ENCODE data around the gene A2M. TPM values are rescaled to one million over a fixed set of nuclear protein-coding genes. Genes with fewer than 3 reads are reported as not detected.
A peak's percentile ranks its signal among the peaks of the same experiment; 100 is the strongest.

The A2M gene
- total RNA-seq, 1 donor from 2014 or later = 4.2 TPM

GRCh38 chr12:9040484-9041186 is 75.1 kb downstream of the A2M start:
- no peaks in the 10 kb centered on the region for H3K4me1 Mint-ChIP-seq (ENCODE audit: low read depth, unreplicated experiment)
- DNase-seq (ENCODE audit: low read depth) (no peak), FAIRE-seq (no peak)
- H3K36me3 ChIP-seq (ENCODE audit: insufficient read depth, low read length) = no peaks in the 10 kb centered on the region
- no peak overlapping the region for H3K4me3 ChIP-seq (ENCODE audit: insufficient read depth, low read depth, low read length)
- H3K27me3 ChIP-seq (ENCODE audit: insufficient read depth, low read length) = no peaks in the 10 kb centered on the region
- no peaks in the 10 kb centered on the region for H3K9me3 ChIP-seq (ENCODE audit: insufficient read depth, low read depth, low read length)
- no peaks in the 10 kb centered on the region for H3K4me1 ChIP-seq (ENCODE audit: insufficient read depth, low read length)
- no peak overlapping the region for H3K4me3 Mint-ChIP-seq (ENCODE audit: unreplicated experiment)
- H3K4me2 ChIP-seq (ENCODE audit: low read length) = no peak overlapping the region
- no peak overlapping the region for H2AFZ ChIP-seq (ENCODE audit: low read depth, low read length)
- no peaks in the 10 kb centered on the region for H3K79me2 ChIP-seq (ENCODE audit: insufficient read depth, low read length)
- H3K27ac ChIP-seq (ENCODE audit: low read depth, low read length) = no peak overlapping the region
- no peak for TF ChIP-seq EZH2 (IDR thresholded peaks at IDR 0.05; ENCODE audit: insufficient read depth, low read length)
- TF ChIP-seq CTCF (IDR thresholded peaks at IDR 0.05; ENCODE audit: insufficient read depth, low read depth, low read length) = no peak
- H3K27ac Mint-ChIP-seq (ENCODE audit: unreplicated experiment) = no peak overlapping the region
- no peaks in the 10 kb centered on the region for H3K27me3 Mint-ChIP-seq (ENCODE audit: low read depth, unreplicated experiment)
- H4K20me1 ChIP-seq (ENCODE audit: insufficient read depth, low read length) = no peaks in the 10 kb centered on the region
- no peaks in the 10 kb centered on the region for H3K36me3 Mint-ChIP-seq (ENCODE audit: low read depth, unreplicated experiment)
- no peak overlapping the region for H3K9ac ChIP-seq (ENCODE audit: low read length)
- no peaks in the 10 kb centered on the region for H3K9me3 Mint-ChIP-seq (ENCODE audit: unreplicated experiment)

DNA sequence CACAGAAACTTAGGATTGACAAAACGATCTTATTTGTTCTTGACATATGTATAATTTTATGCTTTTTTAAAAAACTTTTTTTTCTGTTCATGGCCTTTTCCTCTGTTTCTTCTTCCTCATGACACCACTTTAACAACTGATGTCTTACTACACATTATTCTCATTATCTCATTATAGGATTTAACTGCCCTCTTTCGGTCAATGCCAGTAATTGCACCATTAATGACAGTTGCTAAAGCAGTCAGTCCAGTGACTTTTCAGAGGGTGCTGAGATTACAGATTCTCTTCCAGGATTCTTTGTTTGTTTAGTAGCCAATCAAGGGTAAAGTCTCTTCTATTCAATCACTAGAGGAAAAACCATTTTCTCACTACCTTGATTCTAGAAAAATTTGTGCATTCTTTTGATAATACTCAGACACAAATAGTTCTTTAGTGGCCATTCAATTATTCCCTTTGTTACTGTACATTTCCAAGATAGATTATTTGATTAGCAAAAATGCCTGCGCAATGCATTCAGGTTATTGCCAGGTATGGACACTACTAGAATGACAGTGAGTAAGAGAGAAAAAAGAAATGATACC is 76.2 kb downstream of the A2M start:
- no peak overlapping the region for H3K4me3 Mint-ChIP-seq (ENCODE audit: unreplicated experiment)
- Histone ChIP-seq H3K9me3 (ENCODE audit: insufficient read depth, low read depth, low read length) (no peaks in the 10 kb centered on the region), H3K4me2 (ENCODE audit: low read length) (no peak overlapping the region), H3K36me3 (ENCODE audit: insufficient read depth, low read length) (no peaks in the 10 kb centered on the region), H3K9ac (ENCODE audit: low read length) (no peak overlapping the region), H2AFZ (ENCODE audit: low read depth, low read length) (no peak overlapping the region), H3K4me3 (ENCODE audit: insufficient read depth, low read depth, low read length) (no peak overlapping the region), H3K27me3 (ENCODE audit: insufficient read depth, low read length) (no peaks in the 10 kb centered on the region), H3K27ac (ENCODE audit: low read depth, low read length) (no peak overlapping the region), H3K79me2 (ENCODE audit: insufficient read depth, low read length) (no peaks in the 10 kb centered on the region), H3K4me1 (ENCODE audit: insufficient read depth, low read length) (no peaks in the 10 kb centered on the region), H4K20me1 (ENCODE audit: insufficient read depth, low read length) (no peaks in the 10 kb centered on the region)
- no peak for TF ChIP-seq EZH2 (IDR thresholded peaks at IDR 0.05; ENCODE audit: insufficient read depth, low read length)
- peak; percentile 82 for TF ChIP-seq CTCF (IDR thresholded peaks at IDR 0.05; ENCODE audit: insufficient read depth, low read depth, low read length)
- H3K27ac Mint-ChIP-seq (ENCODE audit: unreplicated experiment) = no peak overlapping the region
- no peaks in the 10 kb centered on the region for H3K36me3 Mint-ChIP-seq (ENCODE audit: low read depth, unreplicated experiment)
- no peaks in the 10 kb centered on the region for H3K4me1 Mint-ChIP-seq (ENCODE audit: low read depth, unreplicated experiment)
- no peaks in the 10 kb centered on the region for H3K9me3 Mint-ChIP-seq (ENCODE audit: unreplicated experiment)
- DNase-seq (ENCODE audit: low read depth) (peak; percentile 20), FAIRE-seq (no peak)
- no peaks in the 10 kb centered on the region for H3K27me3 Mint-ChIP-seq (ENCODE audit: low read depth, unreplicated experiment)

DNA sequence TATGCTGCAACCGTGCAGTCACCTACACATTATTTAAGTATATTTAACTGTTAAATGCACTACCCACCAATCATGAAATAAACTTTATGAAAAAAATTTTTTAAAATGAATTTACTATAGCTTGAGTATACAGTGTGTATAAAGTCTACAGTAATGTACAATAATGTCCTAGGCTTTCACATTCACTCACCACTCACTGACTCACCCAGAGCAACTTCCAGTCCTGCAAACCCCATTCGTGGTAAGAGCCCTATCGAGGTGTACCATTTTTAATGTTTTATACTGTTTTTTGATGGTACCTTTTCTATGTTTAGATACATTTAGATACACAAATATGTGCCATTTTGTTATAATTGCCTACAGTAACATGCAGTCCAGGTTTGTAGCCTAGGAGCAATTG is 78.3 kb downstream of the A2M start:
- no peaks in the 10 kb centered on the region for H3K36me3 ChIP-seq (ENCODE audit: insufficient read depth, low read length)
- no peak overlapping the region for H3K4me3 ChIP-seq (ENCODE audit: insufficient read depth, low read depth, low read length)
- no peak overlapping the region for H3K27ac ChIP-seq (ENCODE audit: low read depth, low read length)
- no peaks in the 10 kb centered on the region for H3K9me3 ChIP-seq (ENCODE audit: insufficient read depth, low read depth, low read length)
- no peak overlapping the region for H3K4me2 ChIP-seq (ENCODE audit: low read length)
- Mint-ChIP-seq H3K27ac (ENCODE audit: unreplicated experiment) (no peak overlapping the region), H3K4me1 (ENCODE audit: low read depth, unreplicated experiment) (no peaks in the 10 kb centered on the region), H3K9me3 (ENCODE audit: unreplicated experiment) (no peaks in the 10 kb centered on the region), H3K27me3 (ENCODE audit: low read depth, unreplicated experiment) (no peaks in the 10 kb centered on the region), H3K4me3 (ENCODE audit: unreplicated experiment) (no peak overlapping the region), H3K36me3 (ENCODE audit: low read depth, unreplicated experiment) (no peaks in the 10 kb centered on the region)
- H3K9ac ChIP-seq (ENCODE audit: low read length) = no peak overlapping the region
- H2AFZ ChIP-seq (ENCODE audit: low read depth, low read length) = no peak overlapping the region
- H3K79me2 ChIP-seq (ENCODE audit: insufficient read depth, low read length) = no peaks in the 10 kb centered on the region
- TF ChIP-seq EZH2 (IDR thresholded peaks at IDR 0.05; ENCODE audit: insufficient read depth, low read length) (no peak), CTCF (IDR thresholded peaks at IDR 0.05; ENCODE audit: insufficient read depth, low read depth, low read length) (no peak)
- no peaks in the 10 kb centered on the region for H3K27me3 ChIP-seq (ENCODE audit: insufficient read depth, low read length)
- no peak for FAIRE-seq
- no peaks in the 10 kb centered on the region for H3K4me1 ChIP-seq (ENCODE audit: insufficient read depth, low read length)
- no peak for DNase-seq (ENCODE audit: low read depth)
- no peaks in the 10 kb centered on the region for H4K20me1 ChIP-seq (ENCODE audit: insufficient read depth, low read length)
